MM.1S (cell line): ENCODE measurements around the gene FSHB.

Experiments
- CTCF ChIP-seq: fragments of 300-600 bp; sonication (generic); IDR thresholded peaks from 2 replicates; pipeline ENCODE4 v1.5.1; 2016; ENCODE audit warnings: antibody characterized with exemption, low read length, mixed read lengths
- EZH2 ChIP-seq: fragments of 300-600 bp; sonication (generic); optimal IDR thresholded peaks from 2 replicates; pipeline ENCODE3; 2017; ENCODE audit warnings: low read depth, mild to moderate bottlenecking, antibody characterized with exemption, low read length, mixed read lengths

DNA sequence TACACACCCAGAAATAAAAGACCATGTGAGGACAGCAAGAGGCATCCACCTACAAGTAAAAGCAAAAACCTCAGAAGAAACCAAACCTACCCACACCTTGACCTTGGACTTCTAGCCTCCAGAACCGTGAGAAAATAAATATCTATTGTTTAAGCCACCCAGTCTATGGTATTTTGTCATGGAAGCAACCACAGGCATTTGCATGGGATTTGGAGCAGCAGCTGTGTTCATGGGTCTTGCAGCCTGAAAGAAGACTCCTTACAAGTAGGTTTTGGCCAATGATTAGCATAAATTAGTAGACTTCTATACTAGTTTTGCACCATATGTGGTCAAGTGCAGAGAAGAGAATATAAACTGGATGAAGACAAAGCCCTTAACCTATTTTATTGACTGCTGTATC lies 27.9 kb downstream of the FSHB start:
- TF ChIP-seq CTCF (no peak), EZH2 (no peak)
